HG03060 (cell line): ENCODE data around the gene LAPTM5.

Experiments
- ATAC-seq: cut with Tn5 transposase; IDR thresholded peaks from one replicate; pipeline ENCODE4 v1.9.1; 2021; ENCODE audit warnings: low read depth, moderate number of reproducible peaks; ENCODE audit not compliant: unreplicated experiment

Gene LAPTM5

DNA sequence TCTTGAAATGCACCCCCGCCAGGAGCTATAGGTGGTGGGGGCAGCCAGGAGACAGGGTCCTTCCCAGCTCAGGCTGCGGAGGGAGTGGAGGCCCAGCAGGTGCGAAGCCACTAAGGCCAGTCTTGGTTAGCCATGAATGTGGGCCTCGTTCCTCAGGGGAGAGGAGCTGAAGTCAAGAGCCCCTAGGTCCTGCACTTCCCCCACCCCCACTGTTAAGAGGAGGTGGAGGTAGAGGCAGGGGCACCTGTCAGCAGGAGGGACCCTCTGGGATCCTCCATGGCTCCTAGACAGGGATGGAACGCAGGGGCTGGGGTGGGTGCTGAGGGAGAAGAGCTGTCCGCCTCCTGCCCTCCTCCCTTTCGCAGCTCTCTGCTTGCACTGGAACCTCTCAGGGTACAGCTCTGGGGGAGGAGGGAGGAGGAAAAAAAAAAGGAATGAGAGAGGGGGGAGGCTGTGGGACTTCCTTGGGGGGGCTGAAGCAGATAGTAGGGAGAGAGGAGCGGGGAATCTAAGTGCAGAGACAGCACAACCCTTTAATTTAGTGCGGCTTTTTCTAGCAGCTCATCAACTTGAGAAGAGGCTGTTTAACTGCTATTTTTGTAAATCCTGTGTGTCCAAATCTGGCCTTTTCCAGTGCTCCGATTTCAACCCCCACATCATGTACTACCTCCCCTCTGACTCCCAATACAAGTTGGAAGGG is 71.2 kb downstream of the LAPTM5 start:
- ATAC-seq: no peak

DNA sequence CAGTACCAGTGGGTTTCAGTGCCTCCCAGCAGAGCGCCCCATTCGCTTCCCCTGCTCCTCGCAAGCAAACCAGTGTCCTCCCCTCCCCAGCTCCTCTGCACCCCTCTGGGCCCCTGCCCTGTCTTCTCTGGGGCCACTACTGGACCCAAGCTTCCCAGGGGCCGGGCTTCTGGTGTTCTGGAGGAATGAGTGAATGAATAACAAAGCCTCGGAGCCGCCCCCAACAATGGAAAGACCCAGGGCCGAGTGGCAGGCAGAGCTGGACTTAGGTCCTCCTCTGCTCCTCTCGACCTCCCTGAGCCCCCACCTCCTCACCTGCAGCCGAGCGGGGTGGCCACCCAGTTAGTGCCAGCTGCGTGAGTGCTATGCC is 71.8 kb downstream of the LAPTM5 start:
- no peak for ATAC-seq

DNA sequence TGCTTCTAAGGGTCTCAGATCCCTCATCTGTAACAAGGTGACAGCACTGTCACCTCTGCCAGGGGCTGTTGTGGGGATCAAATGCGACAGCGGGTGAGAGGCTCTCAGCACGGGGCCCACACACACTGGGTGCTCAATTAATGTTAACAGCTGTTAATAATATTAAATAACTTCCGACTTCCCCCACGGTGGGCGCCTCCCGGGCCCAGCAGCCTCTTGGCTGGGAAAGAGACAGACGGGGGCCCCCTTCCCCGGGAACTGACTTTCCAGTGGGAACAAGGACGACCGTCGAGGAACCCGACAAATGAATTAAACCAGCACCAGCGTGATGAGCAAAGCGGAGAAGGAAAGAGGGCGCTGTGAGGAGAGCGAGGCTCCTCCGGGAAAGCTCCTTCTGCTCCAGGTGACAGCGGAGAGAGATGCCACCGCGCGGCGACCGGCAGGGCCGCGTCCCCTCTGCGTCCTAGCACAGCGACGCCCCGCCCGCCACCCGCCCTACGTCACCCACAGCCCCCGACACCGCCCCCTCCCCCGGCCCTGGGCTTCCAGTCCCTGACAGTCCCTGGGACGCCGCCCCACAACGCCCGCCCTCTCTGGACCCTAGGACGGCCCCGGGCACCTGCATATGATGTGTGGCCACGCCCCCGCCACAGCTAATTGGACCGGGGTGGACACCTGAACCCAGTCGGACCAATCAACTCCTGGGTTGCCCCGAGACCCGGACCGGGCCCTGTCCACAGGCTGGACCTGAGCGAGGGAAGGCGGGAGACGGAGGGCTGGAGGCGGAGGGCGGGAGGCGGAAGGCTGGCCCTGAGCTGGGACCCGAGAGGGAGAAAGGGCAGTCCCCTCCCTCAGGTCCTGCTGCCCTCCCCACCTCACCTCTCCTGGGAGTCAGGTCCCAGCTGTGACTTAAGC is 72.4 kb downstream of the LAPTM5 start:
- ATAC-seq: no peak

DNA sequence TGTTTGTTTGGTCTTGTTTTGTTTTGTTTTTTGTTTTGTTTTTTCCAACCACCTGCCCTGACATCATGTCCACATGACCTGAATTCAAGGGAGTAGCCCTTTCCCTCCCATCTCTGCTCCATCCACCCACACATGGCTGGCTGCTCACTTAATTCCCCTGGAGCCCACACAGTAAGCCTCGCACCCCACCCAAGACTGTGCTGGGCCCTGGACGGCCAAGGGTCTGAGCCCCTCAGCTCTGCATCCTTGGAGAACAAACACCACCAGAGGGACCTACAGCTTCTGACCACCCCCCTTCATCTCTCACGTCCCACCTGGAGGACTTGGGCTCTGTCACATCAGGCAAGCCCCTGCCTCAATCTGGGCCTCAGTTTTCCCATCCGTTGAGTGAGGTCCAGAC is 73.3 kb downstream of the LAPTM5 start:
- no peak for ATAC-seq

DNA sequence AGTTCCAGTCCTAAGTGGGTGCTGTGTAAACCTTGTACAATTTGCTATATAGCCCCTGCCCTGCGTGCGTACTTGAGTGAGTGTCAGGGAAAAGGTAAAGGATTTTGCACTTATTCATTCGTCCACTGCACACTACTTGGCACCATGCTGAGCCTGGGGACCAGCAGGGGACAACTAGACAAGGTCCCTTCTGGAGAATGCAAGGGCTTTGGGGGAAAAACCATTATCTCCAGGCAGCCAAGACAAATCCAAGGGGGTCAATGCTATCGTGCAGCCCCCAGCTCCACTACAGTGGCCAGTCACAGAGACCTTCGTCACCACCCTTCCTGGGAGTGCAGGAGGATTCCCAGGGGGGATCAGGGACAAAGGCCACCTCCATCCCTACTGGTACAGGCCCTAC is 73.9 kb downstream of the LAPTM5 start:
- no peak for ATAC-seq
